ENCODE data around the gene HECTD4.
A peak's percentile ranks its signal among the peaks of the same experiment; 100 is the strongest.

Gene HECTD4

DNA sequence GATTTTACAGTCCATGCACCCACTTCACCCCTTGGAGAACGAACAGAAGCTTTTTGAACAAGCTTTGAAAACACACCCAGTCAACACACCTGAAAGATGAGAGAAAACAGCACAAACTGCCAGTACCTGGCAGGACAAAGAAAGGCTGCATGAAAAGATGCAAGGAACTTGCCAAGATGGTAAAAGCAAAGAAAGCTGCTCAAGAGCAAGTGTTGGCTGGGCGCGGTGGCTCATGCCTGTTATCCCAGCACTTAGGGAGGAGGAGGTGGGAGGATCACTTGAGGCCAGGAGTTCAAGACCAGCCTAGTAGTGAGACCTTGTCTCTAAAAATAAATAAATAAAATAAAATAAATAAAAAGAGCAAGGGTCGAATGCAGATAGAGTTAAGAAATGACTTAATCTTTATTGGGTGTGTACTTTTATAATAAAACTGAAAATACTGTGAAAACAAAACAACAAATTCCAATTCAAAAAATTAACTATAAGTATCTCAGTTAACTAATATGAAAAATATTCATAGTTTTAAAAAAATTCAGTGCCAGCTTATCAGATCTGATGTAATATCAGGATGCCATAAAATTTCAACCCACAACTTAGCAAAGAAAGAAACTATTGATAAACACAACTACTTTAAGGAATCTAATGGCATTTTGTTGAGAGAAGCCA, 59.2 kb downstream of the HECTD4 start:
- no peak for DNase-seq (ENCODE audit: low read depth in 2 of 2)

DNA sequence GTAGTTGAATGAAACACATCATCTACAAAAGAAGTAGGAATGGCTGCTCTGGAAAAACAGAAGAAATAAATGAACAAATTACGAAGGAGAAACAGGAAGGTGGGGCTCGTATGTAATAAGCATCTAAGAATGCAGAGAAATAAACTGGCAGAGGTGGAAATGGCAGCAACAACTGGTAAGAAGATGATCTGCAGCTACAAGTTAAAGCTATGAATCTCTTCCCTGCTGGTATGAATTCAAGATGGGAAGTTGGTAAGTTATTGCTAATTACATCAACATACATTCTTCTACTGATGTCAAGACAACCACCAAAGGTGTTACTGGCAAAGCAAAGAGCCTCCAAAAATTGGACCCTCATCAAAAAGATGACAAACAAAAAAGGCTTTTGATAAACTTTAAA, 59.8 kb downstream of the HECTD4 start:
- DNase-seq (ENCODE audit: low read depth in 2 of 2): no peak

DNA sequence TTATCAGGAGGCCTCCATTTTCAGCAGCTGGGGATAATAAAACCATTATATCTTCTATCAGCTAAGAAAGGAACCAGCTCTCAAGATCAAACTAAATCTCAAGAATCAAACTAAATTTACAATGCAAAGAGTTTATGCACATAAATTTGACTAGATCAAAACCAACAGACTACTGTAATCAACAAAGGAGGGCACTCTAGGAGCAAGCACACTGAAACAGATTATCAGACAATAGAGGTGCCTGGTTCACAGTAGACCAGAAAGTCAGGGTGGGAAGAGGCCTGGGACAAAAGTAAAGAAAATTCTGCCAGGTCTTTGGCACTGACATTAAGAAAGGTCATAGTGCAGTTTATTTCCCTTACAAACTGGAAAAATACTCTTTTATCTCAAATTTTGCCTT, 61.0 kb downstream of the HECTD4 start:
- DNase-seq (ENCODE audit: low read depth in 2 of 2): no peak

DNA sequence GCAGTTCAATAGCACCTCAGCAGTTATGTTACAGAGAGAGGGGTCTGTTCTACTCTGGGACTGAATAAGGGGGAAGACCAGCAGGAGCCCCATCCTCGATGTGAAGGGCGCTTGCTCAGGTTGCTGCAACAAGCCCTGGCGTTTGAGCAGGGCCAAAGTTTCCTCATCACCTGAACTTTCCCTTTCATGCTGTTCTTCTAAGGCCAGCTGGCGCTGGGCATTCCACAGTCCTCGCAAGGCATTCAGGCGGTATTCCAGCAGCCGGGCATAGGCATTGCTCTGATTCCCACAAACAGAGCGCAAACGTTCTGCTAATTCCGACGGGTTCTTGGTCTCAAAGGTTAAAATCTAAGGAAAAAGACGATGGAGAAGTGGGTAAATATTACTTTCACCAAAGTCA, 62.8 kb downstream of the HECTD4 start:
- no peak for DNase-seq (ENCODE audit: low read depth in 2 of 2)

DNA sequence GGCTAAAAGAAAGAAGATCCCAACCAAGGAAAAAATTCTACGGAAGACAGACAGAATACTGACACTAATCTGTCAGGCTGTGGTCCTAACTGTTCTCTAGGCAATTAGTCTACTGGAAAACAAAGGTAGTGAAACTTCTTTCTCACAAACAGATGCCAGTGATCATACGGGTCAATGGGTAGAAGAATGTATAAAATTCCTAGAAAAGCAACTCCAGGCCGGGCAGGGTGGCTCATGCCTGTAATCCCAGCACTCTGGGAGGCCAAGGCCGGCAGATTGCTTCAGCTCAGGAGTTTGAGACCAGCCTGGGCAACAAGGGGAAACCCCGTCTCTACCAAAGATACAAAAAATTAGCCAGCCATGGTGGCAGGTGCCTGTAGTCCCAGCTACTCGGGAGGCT, 64.8 kb downstream of the HECTD4 start:
- no peak for DNase-seq (ENCODE audit: low read depth in 2 of 2)

DNA sequence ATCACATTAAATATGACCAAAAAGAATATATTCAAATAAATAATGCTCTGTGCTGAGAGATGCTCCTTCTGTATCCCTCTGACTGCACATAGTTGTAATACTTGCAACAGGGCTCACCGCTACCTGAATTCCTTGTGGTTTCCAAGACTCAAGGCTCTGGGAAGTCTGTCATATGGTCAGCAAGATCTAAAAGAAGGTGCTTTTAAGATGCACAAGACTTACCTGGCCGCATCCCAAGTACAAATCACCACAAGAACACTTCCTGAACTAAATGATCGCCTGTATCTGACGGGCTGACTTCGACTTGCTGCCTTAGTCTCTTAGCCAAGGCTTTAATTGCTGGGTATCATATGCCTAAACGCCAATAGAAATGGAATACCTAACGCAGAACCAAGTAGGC, 67.2 kb downstream of the HECTD4 start:
- no peak for DNase-seq (ENCODE audit: low read depth in 2 of 2)

DNA sequence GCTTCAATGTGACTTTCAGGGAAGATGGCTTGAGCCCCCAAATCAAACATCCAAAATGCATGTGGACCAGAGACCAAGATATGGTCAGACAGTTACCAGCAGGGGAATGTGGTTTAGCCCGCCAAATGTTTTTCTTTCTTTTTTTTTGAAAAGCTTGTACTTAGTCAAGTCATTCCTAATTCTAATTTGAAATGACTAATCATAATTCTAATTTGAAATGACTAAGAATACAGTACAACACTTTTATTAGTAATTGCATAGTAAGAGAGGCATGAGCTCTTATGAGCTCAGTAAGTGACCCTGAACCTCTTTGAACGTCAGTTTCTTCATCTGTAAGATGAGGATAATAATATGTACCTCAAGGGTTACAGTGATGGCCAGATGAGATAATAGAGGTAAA, 72.4 kb downstream of the HECTD4 start:
- no peak for DNase-seq (ENCODE audit: low read depth in 2 of 2)

DNA sequence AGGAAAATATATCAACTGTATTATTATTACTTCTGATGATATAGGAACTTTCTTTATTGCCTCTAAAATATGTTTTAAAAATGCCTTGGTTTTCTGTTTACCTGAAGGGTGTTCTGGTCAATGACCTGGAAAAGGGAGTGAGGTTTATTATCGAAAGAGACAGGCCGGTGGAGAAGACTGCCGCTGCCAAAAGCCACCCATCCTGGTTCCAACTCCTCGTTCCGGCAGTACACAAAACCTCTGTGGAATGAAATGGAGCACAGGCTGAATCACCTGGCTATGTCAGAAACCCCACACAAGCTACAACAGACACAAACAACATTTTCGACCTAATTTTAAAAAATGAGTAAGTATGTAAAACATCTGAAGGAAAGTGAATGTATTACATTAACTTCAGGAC, 73.6 kb downstream of the HECTD4 start:
- DNase-seq (ENCODE audit: low read depth in 2 of 2): no peak

DNA sequence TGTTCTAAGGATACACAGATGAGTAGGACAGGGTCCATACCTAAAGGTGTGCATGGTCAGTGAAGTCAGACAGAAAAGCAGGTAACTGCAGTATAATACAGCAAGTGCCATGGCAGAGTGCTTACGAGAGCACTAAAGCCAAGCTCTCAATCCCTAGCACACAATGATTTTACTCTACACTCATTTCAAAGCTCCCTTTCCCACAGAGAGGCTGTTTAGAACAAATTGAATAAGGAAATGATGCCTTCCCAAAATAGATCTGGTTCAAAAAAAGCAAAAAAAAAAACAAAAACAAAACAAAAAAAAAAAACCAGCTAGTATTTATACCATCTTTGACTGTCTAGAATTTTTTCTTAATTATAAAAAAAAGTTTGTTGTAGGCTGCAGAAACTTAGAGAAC, 74.1 kb downstream of the HECTD4 start:
- no peak for DNase-seq (ENCODE audit: low read depth in 2 of 2)

DNA sequence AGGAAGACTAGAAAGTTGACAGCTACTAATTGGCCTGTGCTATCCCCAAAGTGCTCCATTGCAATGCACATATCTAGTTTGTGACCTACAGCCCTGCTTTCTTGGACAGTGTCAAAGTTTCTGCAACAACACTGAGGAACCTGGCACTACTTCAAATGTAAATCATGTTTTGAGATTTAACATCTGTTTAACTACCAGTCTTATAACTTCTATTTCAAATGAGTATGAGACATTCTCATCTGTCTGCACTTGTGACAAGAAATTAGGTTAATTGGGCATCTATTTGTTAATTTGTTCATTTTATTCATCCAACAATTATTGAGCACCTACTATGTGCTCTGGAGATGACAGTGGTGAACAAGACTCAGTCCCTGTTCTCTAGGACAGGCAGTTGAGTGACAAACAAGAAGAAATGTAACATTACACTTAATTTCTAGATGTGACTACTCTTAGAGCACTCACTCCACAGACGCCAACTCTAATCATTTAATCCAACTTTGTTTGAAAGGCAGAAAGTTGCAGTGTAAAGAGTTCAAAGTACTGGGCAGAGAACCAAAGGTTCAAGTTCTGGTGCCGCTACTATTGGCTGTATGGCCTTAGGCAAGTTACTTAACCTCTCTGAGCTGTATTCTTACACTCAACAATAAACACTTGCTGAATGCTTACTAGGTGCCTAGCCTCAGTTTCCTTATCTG, 74.8 kb downstream of the HECTD4 start:
- no peak for DNase-seq (ENCODE audit: low read depth in 2 of 2)

DNA sequence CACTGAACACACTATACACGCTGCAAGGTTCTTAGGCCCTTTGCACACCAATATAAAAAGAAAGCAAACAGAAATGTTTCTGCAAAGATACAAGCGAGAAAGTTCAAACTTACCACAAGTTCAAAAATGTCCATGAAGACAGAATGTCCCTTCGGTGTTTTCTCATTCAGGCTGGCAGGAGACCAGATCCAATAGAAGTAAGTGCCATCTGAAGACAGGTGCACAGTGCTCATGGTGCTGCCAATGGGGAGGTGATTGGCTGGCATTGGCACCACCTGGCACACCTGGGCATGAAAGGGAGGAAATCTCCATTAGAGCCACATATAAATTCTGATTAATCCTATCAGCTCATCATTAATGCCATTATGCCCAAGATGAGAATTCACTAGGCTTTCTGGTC, 76.3 kb downstream of the HECTD4 start:
- no peak for DNase-seq (ENCODE audit: low read depth in 2 of 2)

DNA sequence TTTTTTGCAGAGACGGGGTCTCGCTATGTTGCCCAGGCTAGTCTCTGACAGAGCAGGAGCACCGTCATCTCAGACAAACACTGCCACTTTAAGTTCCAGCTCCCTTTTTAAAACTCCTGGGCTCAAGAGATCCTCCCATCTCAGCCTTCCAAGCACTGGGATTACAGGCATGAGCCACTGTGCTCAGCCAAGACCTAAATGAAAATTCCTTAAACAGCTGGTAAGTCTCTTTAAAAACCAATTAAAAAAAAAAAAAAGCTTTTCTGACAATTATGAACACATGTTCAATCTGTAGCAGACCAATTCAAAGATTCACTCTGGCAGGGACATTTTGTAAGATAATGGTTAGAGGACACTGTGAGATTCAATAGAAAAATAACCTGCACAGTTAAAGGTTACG, 77.8 kb downstream of the HECTD4 start:
- no peak for DNase-seq (ENCODE audit: low read depth in 2 of 2)

DNA sequence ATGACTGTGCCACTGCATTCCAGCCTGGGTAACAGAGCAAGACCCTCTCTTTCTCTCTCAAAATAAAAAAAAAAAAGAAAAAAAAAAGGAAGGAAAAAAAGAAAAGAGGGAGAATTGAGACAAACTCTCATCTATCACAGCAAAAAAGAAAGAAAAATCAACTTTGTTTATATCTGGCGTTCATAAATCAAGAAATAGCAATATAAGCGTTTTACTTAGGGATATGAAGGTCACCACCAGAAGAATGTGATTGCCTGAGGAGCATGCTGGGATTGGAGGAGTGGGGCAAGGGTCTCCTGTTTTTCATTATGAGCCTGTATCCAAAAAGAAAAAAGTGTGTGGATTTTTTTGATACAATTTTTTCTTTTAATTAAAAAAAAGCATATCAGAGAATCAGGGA, 78.4 kb downstream of the HECTD4 start:
- no peak for DNase-seq (ENCODE audit: low read depth in 2 of 2)

DNA sequence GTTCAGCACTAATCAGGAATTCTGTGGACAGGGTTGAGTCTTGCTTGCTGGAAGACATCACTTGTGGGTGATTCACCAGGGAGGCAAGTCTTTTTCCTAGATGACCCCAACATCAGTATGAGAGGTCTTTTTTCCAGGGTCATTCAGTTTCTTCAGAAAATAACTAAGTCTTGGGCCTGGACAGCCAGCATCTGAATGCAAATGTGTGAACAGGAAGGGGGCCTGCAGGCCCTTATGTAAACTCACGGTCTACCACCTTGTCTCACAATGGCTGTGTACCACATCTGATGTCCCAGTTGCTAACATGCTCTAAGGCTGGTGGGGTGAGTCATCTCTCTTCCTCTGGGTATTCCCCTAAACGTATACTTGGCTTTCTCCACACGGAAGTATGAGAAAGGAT, 79.2 kb downstream of the HECTD4 start:
- DNase-seq (ENCODE audit: low read depth in 2 of 2): peak in 1 of 2 donors; percentile 7

DNA sequence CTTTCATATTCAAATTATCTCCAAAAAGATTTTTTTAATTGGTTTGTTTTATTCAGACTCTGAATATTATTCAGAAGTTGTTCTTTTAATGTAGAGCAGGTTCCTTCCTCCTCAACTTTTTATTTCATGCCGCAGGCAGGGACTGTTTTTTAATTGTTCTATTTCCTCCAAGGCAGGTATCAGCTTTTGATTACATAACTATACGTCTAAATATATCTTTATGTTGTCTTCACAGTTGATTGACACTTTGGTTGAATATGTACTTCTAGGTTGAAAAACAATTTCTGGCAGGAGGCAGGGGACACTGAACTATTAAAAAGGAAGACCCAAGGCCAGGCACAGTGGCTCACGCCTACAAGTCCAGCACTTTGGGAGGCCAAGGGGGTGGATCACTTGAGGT, 82.5 kb downstream of the HECTD4 start:
- DNase-seq (ENCODE audit: low read depth in 2 of 2): no peak

DNA sequence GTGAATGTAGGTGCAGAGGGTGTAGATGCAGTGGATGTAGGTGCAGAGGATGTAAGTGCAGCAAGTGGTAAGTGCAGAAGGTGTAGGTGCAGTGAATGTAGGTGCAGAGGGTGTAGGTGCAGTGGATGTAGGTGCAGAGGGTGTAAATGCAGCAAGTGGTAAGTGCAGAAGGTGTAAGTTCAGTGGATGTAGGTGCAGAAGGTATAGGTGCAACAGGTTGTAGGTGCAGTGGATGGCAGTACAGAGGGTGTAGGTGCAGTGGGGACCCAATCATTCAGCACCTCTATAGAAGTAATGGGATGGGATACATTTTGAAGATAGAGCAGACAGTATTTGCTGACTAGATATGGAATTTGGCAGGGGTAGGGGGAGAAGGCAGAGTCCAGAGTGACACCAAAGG, 85.0 kb downstream of the HECTD4 start:
- DNase-seq (ENCODE audit: low read depth in 2 of 2): no peak

DNA sequence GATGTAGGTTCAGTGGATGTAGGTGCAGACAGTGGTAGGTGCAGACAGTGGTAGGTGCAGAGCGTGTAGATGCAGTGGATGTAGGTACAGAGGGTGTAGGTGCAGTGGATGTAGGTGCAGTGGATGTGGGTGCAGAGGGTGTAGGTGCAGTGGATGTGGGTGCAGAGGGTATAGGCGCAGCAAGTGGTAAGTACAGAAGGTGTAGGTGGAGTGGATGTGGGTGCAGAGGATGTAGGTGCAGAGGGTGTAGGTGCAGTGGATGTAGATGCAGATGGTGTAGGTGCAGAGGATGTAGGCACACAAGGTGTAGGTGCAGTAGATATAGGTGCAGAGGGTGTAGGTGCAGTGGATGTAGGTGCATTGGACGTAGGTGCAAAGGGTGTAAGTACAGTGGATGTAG, 86.0 kb downstream of the HECTD4 start:
- DNase-seq (ENCODE audit: low read depth in 2 of 2): no peak

DNA sequence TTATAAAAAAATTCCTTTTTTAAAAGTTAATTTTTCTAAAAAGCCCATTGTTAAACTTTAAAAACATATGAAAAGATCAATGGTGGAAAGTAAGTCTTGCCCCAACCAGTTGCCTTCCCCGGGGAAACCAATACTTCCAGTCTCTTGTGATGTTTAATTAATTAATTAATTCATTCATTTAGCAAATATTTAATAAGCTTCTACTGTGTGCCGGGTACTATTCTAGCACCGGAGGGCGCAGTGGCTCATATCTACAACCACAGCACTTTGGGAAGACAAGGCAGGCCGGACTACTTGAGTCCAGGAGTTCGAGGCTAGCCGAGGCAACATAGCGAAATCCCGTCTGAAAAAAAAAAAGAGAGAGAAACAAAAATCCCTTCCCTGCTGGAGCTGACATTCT, 87.4 kb downstream of the HECTD4 start:
- no peak for DNase-seq (ENCODE audit: low read depth in 2 of 2)

DNA sequence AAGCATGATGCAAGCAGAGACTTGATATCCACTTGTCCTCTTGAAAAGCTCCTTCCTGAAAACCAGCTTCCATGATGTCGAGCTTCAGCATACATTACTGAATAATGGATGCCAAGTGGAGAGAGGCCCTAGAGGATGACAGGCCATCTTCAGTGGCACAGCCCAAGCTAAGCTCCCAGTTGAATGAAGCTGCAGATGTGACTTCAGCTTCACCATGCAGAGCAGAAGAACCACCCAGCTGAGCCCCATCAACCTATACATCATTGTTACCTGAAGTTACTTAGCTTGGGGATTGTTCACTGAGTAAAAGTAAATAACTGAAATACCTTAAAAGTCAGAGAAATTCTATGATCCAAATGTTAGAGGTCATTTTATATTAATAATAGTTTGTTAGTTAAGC, 93.6 kb downstream of the HECTD4 start:
- no peak for DNase-seq (ENCODE audit: low read depth in 2 of 2)

DNA sequence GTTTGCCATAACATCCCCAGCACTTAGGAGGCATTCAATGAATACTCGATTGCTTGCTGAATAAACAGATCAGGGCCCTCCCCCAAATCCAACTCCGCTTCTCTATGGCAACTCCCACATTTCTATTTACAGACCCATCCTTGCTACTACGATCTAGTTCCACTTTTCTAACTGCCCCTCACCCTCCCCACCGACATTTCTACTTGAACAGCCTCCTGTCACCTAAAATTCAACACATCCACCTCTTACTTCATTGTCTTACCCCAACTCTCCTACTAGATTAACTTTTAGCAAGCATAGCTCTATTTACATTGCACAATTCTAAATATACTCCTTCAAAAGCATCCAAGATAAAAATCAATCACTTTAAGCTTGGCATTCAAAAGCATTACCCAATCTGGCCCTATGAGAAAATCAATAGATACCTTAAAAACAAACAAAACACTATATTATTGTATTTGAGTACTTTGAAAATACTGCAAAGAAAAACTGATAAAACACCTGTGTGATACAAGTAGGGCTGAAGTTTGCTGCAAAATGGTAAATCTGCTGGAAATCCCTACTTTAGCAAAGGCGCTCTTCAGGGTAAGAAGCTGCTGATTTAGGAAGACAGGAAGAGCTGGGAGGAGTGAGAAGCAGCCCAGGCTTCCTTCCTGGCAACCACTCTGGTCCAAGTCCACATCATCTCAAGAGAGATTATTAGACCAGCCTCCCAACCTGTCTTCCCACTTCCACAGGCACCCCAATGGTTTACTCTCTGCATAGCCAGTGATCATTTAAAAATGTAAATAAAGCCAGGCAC, 96.4 kb downstream of the HECTD4 start:
- no peak for DNase-seq (ENCODE audit: low read depth in 2 of 2)

DNA sequence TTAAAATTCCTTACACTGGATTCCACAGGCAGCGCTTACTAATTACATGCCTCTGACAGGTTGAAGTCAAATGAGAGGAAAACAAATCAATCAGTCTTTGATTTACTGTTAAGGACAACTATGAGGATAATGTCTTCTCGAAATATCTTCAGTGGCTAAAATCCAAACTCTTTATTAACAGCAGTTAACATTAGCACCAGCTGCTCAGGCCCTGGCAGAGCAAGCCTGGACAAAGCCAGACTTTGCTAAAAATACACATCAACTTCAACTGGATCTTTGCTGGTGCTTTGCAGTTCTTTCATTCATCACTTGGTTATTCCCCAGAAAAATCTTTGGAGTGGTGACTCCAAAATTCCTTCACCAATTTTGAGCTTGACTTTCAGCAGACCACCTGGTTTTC, 98.7 kb downstream of the HECTD4 start:
- DNase-seq (ENCODE audit: low read depth in 2 of 2): no peak

DNA sequence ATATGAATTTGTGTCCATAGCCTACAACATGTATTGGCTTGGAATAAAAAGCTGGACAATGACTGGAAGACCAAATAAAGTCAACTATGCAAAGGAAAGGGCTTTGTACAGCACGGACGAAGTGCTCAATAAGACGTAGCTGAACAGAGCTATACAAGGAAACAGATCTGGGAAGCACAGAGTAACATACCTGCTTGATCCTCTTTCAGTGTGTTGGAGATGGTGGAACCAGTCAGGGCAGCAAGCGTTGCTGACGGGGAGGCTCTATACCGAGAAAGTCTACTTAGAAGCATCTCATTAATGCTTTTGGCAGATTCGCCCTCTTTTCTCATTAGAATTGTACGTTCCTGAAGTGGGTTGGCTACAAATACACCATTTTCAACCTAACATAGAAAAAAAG, 99.3 kb downstream of the HECTD4 start:
- DNase-seq (ENCODE audit: low read depth in 2 of 2): no peak

DNA sequence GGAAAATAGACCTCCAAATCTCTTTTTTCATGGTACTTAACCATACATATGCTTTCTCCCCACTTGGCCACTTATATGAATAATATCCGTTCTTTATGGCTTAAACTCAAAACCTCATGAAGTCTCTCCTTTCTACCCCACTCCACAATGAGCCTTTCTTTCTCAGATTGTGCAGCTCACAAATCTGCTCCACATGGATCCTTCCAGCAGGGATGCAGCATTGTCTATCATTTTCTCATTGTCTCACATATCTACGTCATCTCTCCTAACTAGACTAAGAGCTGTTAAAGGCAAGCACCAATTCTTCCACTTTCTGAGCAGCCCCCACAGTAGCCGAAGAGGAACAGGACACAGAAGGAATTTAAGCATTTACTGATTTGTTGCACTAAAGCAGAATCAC, 106.4 kb downstream of the HECTD4 start:
- no peak for DNase-seq (ENCODE audit: low read depth in 2 of 2)

Data from stimulated activated CD4-positive, alpha-beta T cell treated with anti-CD3 and anti-CD28 coated beads, Interleukin-1b, Interleukin-23, amount 100 ng/mL, for 1 hour (primary cell).